ENCODE data around the gene MOGAT2. TPM values are rescaled to one million over a fixed set of nuclear protein-coding genes. Genes with fewer than 3 reads are reported as not detected.

MOGAT2 gene
- total RNA-seq, 2 experiments from 2014 or later: not detected

GRCh38 chr11:75760243-75760642, 42.6 kb downstream of the MOGAT2 start:
- intact Hi-C loops (cut with micrococcal nuclease): no loop called here

DNA sequence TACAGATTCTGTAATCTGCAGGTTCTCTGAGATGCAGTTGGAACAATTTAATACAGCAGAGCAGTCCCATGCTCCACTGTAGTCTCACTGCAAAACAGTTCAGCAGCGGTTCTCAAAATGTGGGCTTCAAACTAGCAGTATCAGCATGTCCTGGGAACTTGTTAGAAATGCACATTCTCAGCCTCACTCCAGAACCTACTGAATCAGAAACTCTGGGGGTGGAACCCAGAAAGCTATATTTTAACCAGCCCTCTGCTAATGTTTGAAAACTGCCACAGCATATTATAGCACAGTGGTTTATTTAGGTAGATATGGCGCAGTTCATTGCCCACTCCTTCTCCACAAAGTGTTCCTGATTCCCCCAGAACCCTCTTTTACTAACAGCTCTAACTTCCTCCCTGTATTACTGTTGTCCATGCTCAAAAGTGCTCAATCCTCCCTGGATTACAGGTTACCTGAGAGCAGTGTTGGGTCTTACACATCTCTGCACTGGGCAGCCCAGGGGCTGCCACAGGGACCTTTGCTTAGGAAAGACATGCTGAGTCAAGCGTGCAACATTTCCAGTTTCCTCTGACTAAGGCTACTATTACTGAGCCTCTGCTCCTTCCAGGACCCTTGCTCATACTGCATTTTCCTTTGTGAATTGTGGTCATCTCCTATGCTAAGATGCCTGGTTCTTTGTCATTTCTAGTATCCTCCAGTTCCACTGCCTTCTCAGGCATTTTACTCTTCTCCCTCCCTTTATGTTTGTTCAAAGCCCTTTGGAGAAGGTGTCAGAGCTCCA, 43.3 kb downstream of the MOGAT2 start:
- CTCF ChIA-PET: interaction anchor here (0.8 kb wide), 2 partner anchors 20 to 107 kb away, joined by 3 read pairs; no protein-coding TSS in a partner anchor

More at GRCh38 chr11:75760243-75760642, 42.6 kb downstream of the MOGAT2 start:
- ChIA-PET POLR2A (no interaction called here), CTCF (interaction anchor here (0.8 to 1.5 kb wide), 3 partner anchors 20 to 107 kb away, joined by 3 read pairs; no protein-coding TSS in a partner anchor)
- DNase-seq (no peak), ATAC-seq (no peak)
- Mint-ChIP-seq H3K27ac (no peak overlapping the region), H3K4me1 (ENCODE audit: low read depth) (peaks cover 1% of the 10 kb centered on the region), H3K27me3 (no peaks in the 10 kb centered on the region), H3K36me3 (ENCODE audit: low read depth) (no peaks in the 10 kb centered on the region), H3K9me3 (no peaks in the 10 kb centered on the region), H3K4me3 (no peak overlapping the region)
- TF ChIP-seq, protein P1, sequence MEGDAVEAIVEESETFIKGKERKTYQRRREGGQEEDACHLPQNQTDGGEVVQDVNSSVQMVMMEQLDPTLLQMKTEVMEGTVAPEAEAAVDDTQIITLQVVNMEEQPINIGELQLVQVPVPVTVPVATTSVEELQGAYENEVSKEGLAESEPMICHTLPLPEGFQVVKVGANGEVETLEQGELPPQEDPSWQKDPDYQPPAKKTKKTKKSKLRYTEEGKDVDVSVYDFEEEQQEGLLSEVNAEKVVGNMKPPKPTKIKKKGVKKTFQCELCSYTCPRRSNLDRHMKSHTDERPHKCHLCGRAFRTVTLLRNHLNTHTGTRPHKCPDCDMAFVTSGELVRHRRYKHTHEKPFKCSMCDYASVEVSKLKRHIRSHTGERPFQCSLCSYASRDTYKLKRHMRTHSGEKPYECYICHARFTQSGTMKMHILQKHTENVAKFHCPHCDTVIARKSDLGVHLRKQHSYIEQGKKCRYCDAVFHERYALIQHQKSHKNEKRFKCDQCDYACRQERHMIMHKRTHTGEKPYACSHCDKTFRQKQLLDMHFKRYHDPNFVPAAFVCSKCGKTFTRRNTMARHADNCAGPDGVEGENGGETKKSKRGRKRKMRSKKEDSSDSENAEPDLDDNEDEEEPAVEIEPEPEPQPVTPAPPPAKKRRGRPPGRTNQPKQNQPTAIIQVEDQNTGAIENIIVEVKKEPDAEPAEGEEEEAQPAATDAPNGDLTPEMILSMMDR (IDR thresholded peaks at IDR 0.05): no peak

GRCh38 chr11:75762158-75762557, 44.5 kb downstream of the MOGAT2 start:
- ChIA-PET CTCF (no interaction called here), POLR2A (no interaction called here)
- no peak overlapping the region for H3K27ac Mint-ChIP-seq
- TF ChIP-seq, protein P1 (IDR thresholded peaks at IDR 0.05): no peak
- no peak for ATAC-seq
- intact Hi-C loops (cut with micrococcal nuclease): no loop called here
- peaks cover 1% of the 10 kb centered on the region for H3K27me3 Mint-ChIP-seq
- H3K36me3 Mint-ChIP-seq (ENCODE audit: low read depth): no peaks in the 10 kb centered on the region
- peaks cover 9% of the 10 kb centered on the region for H3K4me1 Mint-ChIP-seq (ENCODE audit: low read depth)
- no peak for DNase-seq
- no peaks in the 10 kb centered on the region for H3K9me3 Mint-ChIP-seq
- no peak overlapping the region for H3K4me3 Mint-ChIP-seq

More for the DNA sequence above, 43.3 kb downstream of the MOGAT2 start:
- Mint-ChIP-seq H3K27me3 (no peaks in the 10 kb centered on the region), H3K4me3 (no peak overlapping the region), H3K27ac (no peak overlapping the region), H3K9me3 (no peaks in the 10 kb centered on the region), H3K4me1 (ENCODE audit: low read depth) (no peaks in the 10 kb centered on the region), H3K36me3 (ENCODE audit: low read depth) (no peaks in the 10 kb centered on the region)
- intact Hi-C loops (cut with micrococcal nuclease): no loop called here
- ATAC-seq (no peak), DNase-seq (no peak)
- POLR2A ChIA-PET: interaction anchor here (0.7 kb wide), 1 partner anchor 286 kb away, joined by 3 read pairs; no protein-coding TSS in a partner anchor
- TF ChIP-seq, protein P1 (IDR thresholded peaks at IDR 0.05): no peak

- H3K27me3 Mint-ChIP-seq: peaks cover 4% of the 10 kb centered on the region
- no peak overlapping the region for H3K27ac Mint-ChIP-seq
- H3K4me1 Mint-ChIP-seq (ENCODE audit: low read depth): peaks cover 16% of the 10 kb centered on the region
- DNase-seq (no peak), ATAC-seq (no peak)
- H3K4me3 Mint-ChIP-seq: no peak overlapping the region
- ChIA-PET CTCF (no interaction called here), POLR2A (no interaction called here)
- TF ChIP-seq, protein P1 (IDR thresholded peaks at IDR 0.05): no peak
- no peaks in the 10 kb centered on the region for H3K9me3 Mint-ChIP-seq
- H3K36me3 Mint-ChIP-seq (ENCODE audit: low read depth): no peaks in the 10 kb centered on the region
- intact Hi-C loops (cut with micrococcal nuclease): no loop called here
These were observed 45.2 kb downstream of the MOGAT2 start for GRCh38 chr11:75762885-75763284.

DNA sequence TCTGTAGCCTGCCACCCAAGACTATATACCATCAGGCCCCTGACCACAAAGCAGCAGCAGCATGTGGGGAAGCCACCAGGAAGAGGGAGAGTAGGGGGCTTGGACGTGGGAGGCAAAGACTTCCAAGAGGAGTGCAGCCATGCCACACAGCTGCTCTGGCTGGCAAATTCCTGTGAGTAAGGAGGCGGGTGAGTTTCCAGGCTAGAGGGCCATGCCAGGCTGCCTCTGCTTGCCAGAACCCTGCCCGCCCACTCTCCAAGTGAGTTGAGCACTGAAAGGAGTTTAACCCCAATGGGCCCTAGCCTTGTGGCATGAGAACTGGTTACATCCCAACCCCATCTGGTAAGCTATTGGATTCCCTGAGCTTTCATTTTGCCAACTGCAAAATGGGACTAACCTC, 46.2 kb downstream of the MOGAT2 start:
- DNase-seq (no peak), ATAC-seq (no peak)
- ChIA-PET POLR2A (interaction anchor here (0.7 kb wide), 1 partner anchor 101 kb away, joined by 3 read pairs; no protein-coding TSS in a partner anchor), CTCF (no interaction called here)
- TF ChIP-seq, protein P1 (IDR thresholded peaks at IDR 0.05): no peak
- Mint-ChIP-seq H3K9me3 (no peaks in the 10 kb centered on the region), H3K4me3 (no peak overlapping the region), H3K27me3 (peaks cover 4% of the 10 kb centered on the region), H3K27ac (no peak overlapping the region), H3K4me1 (ENCODE audit: low read depth) (peaks cover 21% of the 10 kb centered on the region), H3K36me3 (ENCODE audit: low read depth) (no peaks in the 10 kb centered on the region)
- intact Hi-C loops (cut with micrococcal nuclease): no loop called here

Data from activated CD8-positive, alpha-beta T cell treated with anti-CD3 and anti-CD28 coated beads for 36 hours (primary cell).